ENCODE results near the gene SPDYE3.
"Not testable (repeated sequence)": the region's sequence is repeated elsewhere in the genome, so short reads cannot be mapped to it uniquely, and the experiment has no call there.

- TF ChIP-seq, protein P1, sequence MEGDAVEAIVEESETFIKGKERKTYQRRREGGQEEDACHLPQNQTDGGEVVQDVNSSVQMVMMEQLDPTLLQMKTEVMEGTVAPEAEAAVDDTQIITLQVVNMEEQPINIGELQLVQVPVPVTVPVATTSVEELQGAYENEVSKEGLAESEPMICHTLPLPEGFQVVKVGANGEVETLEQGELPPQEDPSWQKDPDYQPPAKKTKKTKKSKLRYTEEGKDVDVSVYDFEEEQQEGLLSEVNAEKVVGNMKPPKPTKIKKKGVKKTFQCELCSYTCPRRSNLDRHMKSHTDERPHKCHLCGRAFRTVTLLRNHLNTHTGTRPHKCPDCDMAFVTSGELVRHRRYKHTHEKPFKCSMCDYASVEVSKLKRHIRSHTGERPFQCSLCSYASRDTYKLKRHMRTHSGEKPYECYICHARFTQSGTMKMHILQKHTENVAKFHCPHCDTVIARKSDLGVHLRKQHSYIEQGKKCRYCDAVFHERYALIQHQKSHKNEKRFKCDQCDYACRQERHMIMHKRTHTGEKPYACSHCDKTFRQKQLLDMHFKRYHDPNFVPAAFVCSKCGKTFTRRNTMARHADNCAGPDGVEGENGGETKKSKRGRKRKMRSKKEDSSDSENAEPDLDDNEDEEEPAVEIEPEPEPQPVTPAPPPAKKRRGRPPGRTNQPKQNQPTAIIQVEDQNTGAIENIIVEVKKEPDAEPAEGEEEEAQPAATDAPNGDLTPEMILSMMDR (IDR thresholded peaks at IDR 0.05), result not testable (repeated sequence)
- TF ChIP-seq POLR2AphosphoS5, POLR2A (IDR thresholded peaks at IDR 0.05): not testable (repeated sequence)
Measured at GRCh38 chr7:100344560-100345287, 37.2 kb downstream of the SPDYE3 start.

Data from prostate gland (tissue), 2 donors.